ENCODE data around the gene TAS2R46. TPM values are rescaled to one million over a fixed set of nuclear protein-coding genes. Genes with fewer than 3 reads are reported as not detected.

The TAS2R46 gene
- total and polyA plus RNA-seq, 2 of the 4 experiments (the other 2 are of a cell fraction), result 0.09 to 4.7 TPM

GRCh38 chr12:11031307-11031706 is 30.8 kb downstream of the TAS2R46 start, which contains the start of gene TAS2R31:
TSS of gene TAS2R31 (minus strand) at chr12:11031407. CDS start at chr12:11031335, 72 bp downstream.
- H4K20me1 ChIP-seq (ENCODE audit: insufficient read depth, low read length), result no peaks in the 10 kb centered on the region
- peaks cover 5% of the 10 kb centered on the region for H3K36me3 ChIP-seq (ENCODE audit: control insufficient read depth, insufficient read depth, low read length)
- no peak within 1 kb of the TSS for H3K56ac ChIP-seq (ENCODE audit: extremely low read depth, insufficient read depth, low read length)
- no peak within 1 kb of the TSS for H4K91ac ChIP-seq (ENCODE audit: insufficient read depth, low read depth, low read length)
- no peak within 1 kb of the TSS for H3K4me2 ChIP-seq (ENCODE audit: low read depth, low read length)
- no peak within 1 kb of the TSS for H3K18ac ChIP-seq (ENCODE audit: low read depth, low read length)
- peaks cover 3 to 8% of the 10 kb centered on the region in 2 experiments; a peak in 2 of 4 replicates for H3K79me1 ChIP-seq (ENCODE audit: low read depth in 1 of 2, low read length in 2 of 2)
- no peak within 1 kb of the TSS for H3K27ac ChIP-seq (ENCODE audit: insufficient read depth, low read length)
- no peaks in the 10 kb centered on the region for H3K4me1 ChIP-seq (ENCODE audit: control insufficient read depth, insufficient read depth, low read length)
- H2BK20ac ChIP-seq (ENCODE audit: low read depth, low read length), result no peak within 1 kb of the TSS
- dilution Hi-C loops (cut with HindIII; ENCODE audit: low sequenced_read_pairs, unreplicated experiment) (no loop called here), intact Hi-C loops (cut with micrococcal nuclease) (no loop called here), in situ Hi-C loops (cut with MboI; ENCODE audit: low sequenced_read_pairs) (no loop called here)
- no peak within 1 kb of the TSS for H2BK5ac ChIP-seq (ENCODE audit: low read depth, low read length, poor library complexity, severe bottlenecking)
- H2AFZ ChIP-seq (replicated peaks; ENCODE audit: low read length, poor library complexity), result no peak within 1 kb of the TSS
- WGBS, 2 experiments (ENCODE audit: extremely low coverage in 2 of 2, insufficient read length in 1 of 2), result no CpG with 5 or more reads among the region's 6 CpGs
- no peak within 1 kb of the TSS for H3K9ac ChIP-seq (ENCODE audit: low read depth, low read length)
- no peak within 1 kb of the TSS for H3K4ac ChIP-seq (ENCODE audit: low read depth, low read length)
- ChIA-PET POLR2A (ENCODE audit: unreplicated experiment) (no interaction called here), CTCF (no interaction called here)
- H2BK120ac ChIP-seq (ENCODE audit: low read depth, low read length), result no peak within 1 kb of the TSS
- H2BK15ac ChIP-seq (ENCODE audit: low read depth, low read length), result no peak within 1 kb of the TSS
- H3K23ac ChIP-seq (ENCODE audit: low read depth, low read length), result no peak within 1 kb of the TSS
- no TSS peak for BruUV-seq (replicated peaks)
- TF ChIP-seq MAZ (IDR thresholded peaks at IDR 0.05; ENCODE audit: borderline replicate concordance, low read depth, low read length) (no peak), USF2 (IDR thresholded peaks at IDR 0.05; ENCODE audit: low read depth, low read length) (no peak), RAD21 (IDR thresholded peaks at IDR 0.05; ENCODE audit: low read length) (no peak), BHLHE40 (IDR thresholded peaks at IDR 0.05; ENCODE audit: low read depth, low read length) (no peak), CTCF (conservative IDR thresholded peaks at IDR 0.05; ENCODE audit: low read depth, low read length) (no peak), ELK1 (IDR thresholded peaks at IDR 0.05; ENCODE audit: borderline replicate concordance, low read depth, low read length) (no peak), FOS (IDR thresholded peaks at IDR 0.05; ENCODE audit: low read depth, low read length) (no peak)
- no peak within 1 kb of the TSS for H4K5ac ChIP-seq (ENCODE audit: low read depth, low read length)
- no peak within 1 kb of the TSS for H4K8ac ChIP-seq (ENCODE audit: low read depth in 2 of 2, low read length in 2 of 2)
- no peak within 1 kb of the TSS for H3K4me3 ChIP-seq (ENCODE audit: insufficient read depth, low read depth, low read length)
- no peaks in the 10 kb centered on the region for H3K9me3 ChIP-seq (ENCODE audit: control insufficient read depth, insufficient read depth, low read length)
- no peaks in the 10 kb centered on the region for H3K27me3 ChIP-seq (ENCODE audit: control insufficient read depth, insufficient read depth, low read length)
- no peak within 1 kb of the TSS for H2AK9ac ChIP-seq (replicated peaks; ENCODE audit: low read depth, low read length, poor library complexity)
- H3K9me1 ChIP-seq (ENCODE audit: insufficient read depth, low read length), result no peaks in the 10 kb centered on the region
- H3K14ac ChIP-seq (replicated peaks; ENCODE audit: low read depth, low read length), result no peak within 1 kb of the TSS
- ATAC-seq (ENCODE audit: low read depth), result no peak
- H2AK5ac ChIP-seq (ENCODE audit: low read depth, low read length), result no peak within 1 kb of the TSS
- DNase-seq, result no peak

Data from IMR-90 (cell line).